Jurkat, Clone E6-1 (cell line): ENCODE results near the gene ME3. TPM values are rescaled to one million over a fixed set of nuclear protein-coding genes. Genes with fewer than 3 reads are reported as not detected.

Experiments
- DNase-seq: peaks from one replicate; pipeline ENCODE4 v3.0.0-alpha.2; 2011; ENCODE audit warnings: low read depth, low spot score
- H3K4me3 ChIP-seq: 2 replicates; pipeline ENCODE4 v1.5.1; 2011; ENCODE audit warnings: mild to moderate bottlenecking, low read length, control low read depth, moderate library complexity
- polyA plus RNA-seq: library from polyadenylated mRNA; unstranded; fragments of >200 nt; gene quantifications from one replicate; pipeline ENCODE4 v1.2.1, GENCODE V29; 2012; ENCODE audit warnings: missing spikeins; ENCODE audit not compliant: insufficient read length, insufficient read depth

The ME3 gene
- polyA plus RNA-seq, result not detected

DNA sequence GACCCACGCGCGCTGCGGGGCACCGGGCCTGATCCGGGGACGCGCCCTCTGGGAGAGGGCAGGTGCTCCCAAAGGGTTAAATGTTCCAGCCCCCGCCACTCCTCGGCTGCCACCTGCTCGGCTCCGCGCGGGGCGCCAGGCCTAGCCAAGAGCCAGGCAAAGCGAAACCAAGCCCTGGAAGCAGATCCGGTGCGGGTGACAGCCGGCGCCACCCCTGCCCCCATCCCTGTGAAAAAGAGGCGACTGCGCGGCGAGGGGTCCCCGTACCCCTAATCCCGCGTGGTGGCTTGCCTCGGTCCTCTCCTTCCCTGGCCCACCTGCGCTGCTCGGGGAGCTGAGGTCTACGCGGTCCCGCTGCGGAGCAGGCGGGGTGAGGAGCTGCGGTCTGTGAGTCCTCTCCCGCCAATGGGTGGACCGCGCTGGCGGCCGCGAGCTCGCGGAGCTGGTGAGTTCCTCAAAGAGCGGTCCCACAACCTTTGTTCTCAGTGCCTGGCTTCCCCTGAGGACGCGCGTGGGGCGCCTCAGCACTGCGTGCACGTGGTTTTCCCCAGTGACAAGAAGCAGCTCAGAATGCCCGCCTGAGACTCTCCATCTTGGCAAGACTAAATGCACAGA is at the start of gene ME3:
TSS of gene ME3 (minus strand) at position 610 of the 615 bp plus-strand sequence.
- no peak within 1 kb of the TSS for H3K4me3 ChIP-seq
- no peak for DNase-seq

DNA sequence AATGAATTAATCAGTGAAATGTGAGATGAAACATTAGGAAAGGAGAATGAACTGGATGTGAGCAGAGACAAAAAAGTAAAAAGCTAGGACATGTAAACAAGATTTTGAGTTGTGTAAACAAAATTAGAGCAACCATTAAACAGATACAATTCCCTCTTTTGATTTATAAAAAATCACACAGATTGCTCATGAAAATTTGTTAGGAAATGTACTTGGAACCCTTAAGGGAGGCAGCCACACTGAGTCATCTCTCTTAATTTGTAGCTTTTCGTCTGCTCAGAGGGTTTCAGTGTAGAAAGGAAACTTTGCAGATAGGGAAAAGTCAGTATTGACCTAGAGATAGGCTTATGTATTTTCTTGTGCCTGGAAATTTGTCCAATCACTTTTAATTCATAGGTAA is 49.6 kb upstream of the ME3 start:
- DNase-seq, result no peak
- no peak overlapping the region for H3K4me3 ChIP-seq

GRCh38 chr11:86720546-86720945 is 48.1 kb upstream of the ME3 start:
- no peak overlapping the region for H3K4me3 ChIP-seq

DNA sequence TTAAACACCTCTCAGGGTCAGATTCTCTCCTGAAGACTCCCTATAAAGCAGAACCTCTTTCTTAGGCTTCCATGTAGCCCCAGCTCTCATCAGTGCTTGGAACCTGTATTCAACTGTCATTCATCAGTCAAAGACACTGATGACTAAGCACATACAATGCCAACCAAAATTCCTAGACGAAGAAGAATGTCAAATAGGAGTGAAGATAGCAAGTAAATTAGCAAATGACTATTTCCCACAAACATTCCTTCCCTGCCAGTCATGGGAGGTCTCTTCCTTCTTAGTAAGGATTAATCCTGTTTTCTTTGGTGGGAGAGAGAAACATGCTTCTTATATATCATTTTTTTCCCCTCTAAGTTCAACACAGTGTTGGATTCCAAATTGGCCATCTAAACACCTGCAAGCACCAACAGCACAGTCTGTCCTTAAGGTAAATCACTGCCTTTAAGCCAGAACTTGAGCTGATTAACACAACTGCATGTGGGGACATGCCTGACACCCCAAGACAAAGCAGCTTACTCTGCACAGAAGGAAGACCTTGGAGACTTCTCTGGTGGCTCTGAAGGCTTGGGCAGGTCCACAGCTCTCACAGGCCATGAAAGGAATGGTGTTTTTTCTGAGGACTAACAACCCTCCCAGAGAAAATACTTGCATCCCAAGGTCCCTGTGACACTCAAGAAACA is 47.5 kb upstream of the ME3 start:
- H3K4me3 ChIP-seq, result no peak overlapping the region
- DNase-seq, result no peak

More at GRCh38 chr11:86720546-86720945, 48.1 kb upstream of the ME3 start:
- no peak for DNase-seq

DNA sequence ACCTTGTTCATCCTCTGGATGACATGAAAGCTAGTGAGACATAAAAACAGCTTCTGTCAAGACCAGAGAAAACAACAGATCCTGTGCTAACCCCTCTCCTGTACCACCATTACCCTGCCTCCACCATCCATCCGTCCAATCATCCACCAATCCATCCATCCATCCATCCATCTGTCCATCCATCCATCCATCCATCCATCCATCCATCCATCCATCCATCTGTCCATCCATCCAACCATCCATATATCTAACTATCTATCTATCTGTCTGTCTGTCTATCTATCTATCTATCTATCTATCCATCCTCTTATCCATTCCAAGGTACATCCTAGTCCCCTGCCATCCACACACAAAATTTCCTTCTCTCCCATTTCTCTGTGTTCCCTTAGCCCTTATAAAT is 46.6 kb upstream of the ME3 start:
- no peak overlapping the region for H3K4me3 ChIP-seq
- DNase-seq, result no peak

GRCh38 chr11:86718521-86718920 is 46.1 kb upstream of the ME3 start:
- no peak for DNase-seq
- no peak overlapping the region for H3K4me3 ChIP-seq

GRCh38 chr11:86717817-86718501 is 45.5 kb upstream of the ME3 start:
- H3K4me3 ChIP-seq, result no peak overlapping the region
- no peak for DNase-seq

DNA sequence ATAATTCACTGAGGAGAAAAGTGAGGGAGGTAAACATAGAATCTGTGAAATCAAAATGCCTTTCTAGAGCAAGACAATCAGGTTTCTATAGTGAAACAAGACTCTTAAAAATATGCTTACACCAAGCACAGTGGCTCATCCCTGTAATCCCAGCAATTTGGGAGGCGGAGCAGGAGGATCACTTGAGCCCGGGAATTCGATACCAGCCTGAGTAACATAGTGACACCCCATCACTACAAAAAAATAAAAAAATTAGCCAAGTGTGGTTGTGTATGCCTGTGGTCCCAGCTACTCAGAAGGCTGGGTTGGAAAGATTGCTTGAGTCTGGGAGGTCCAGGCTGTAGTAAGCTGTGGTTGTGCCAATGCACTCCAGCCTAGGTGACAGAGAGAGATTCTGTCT is 43.2 kb upstream of the ME3 start:
- no peak for DNase-seq
- no peak overlapping the region for H3K4me3 ChIP-seq

- DNase-seq, result no peak
- no peak overlapping the region for H3K4me3 ChIP-seq
Measured at GRCh38 chr11:86713552-86713951, 41.1 kb upstream of the ME3 start.

DNA sequence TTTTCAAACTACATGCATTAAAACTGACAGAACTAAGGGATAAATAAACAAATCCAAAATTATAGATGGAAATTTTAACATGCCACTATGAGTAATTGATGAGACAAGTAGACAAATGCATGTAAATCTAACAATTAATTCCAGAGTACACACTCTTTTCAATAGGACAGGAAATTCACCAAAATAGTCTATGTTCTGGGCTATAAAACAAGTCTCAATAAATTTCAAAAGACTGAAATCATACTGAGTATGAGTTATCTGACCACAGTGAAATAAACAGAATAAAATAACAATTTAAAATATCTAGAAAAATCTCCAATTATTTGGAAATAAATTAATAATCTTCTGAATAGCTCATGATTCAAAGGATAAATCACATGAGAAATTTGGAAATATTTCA is 38.5 kb upstream of the ME3 start:
- no peak for DNase-seq
- H3K4me3 ChIP-seq, result no peak overlapping the region

GRCh38 chr11:86708669-86709068 is 36.3 kb upstream of the ME3 start:
- no peak overlapping the region for H3K4me3 ChIP-seq
- no peak for DNase-seq

- no peak for DNase-seq
- H3K4me3 ChIP-seq, result no peak overlapping the region
Measured at GRCh38 chr11:86706338-86707131, 34.1 kb upstream of the ME3 start.

DNA sequence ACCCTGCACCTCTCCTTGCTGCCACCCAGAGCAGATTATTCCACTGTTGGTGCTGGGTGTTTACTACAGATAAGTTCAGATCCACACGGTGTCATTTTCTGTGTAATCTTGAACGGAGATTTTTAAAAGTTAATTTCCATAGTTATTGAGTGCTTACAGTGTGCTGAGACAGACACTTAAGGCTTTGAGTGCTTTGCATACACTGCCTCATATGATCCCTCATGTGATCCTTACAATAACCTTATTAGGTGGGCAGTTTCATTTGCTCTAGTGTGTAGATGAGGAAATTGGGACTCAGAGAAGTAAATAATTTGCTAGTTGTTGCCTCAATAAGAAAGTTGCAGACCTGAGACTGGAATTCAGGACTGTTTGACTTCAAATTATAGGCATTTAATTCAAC is 32.3 kb upstream of the ME3 start:
- H3K4me3 ChIP-seq, result no peak overlapping the region
- DNase-seq, result no peak

DNA sequence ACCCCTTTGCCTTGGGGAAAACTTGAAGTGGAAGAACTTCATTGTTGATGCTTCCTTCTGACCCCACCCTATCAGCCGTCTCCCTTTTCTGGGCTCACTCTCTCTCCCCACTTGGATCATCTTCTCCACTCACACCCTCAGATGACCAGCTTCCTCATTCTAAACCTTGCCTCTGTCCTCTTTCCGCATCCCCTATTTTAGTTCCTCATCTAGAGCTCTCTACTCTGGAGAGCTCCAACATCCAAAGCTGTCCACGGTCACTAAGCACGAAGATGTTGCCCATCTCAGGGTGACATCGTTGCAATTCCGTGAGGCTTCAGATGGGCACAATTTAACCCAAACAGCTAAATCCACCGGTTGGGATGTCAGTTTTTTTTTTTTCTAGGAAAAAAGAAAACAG is 31.6 kb upstream of the ME3 start:
- H3K4me3 ChIP-seq, result no peak overlapping the region
- no peak for DNase-seq

- H3K4me3 ChIP-seq, result no peak overlapping the region
- no peak for DNase-seq
Measured at GRCh38 chr11:86702220-86702983, 30.0 kb upstream of the ME3 start.

DNA sequence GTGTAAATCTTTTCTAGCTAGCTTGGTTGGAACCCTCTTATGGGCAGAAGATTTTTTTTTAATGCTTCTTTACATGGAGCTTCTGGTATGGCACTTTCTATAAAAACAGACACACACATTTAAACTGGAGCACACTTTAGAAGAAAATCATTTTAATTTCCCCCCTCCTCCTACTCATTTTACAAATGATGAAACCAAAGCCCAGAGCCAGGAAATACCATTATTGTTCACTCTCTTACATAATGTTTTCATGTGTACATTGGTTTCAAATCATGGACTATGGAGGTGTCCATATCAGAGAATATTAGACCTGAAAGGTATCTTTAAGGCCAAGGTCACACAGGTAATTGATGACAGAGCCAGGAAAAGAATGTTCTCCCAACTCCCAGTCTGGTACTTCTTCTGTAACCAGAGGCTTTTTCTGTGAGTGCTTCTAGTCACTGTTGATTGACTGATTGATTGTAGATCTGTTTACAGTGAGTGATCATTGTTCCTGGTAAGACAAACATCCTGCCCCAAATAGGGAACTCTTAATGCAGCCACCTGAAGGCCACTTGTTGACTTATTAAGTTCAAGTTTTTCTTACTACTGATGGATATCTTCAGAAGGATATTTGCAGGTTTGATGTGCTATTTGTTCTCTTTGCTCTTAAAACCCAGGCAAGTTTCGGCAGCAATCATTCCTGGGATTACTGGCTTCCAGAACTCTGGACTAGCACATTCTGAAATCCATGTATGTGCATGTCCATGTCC is 26.8 kb upstream of the ME3 start:
- H3K4me3 ChIP-seq, result no peak overlapping the region
- DNase-seq, result no peak

GRCh38 chr11:86698639-86699038 is 26.2 kb upstream of the ME3 start:
- DNase-seq, result no peak
- no peak overlapping the region for H3K4me3 ChIP-seq

DNA sequence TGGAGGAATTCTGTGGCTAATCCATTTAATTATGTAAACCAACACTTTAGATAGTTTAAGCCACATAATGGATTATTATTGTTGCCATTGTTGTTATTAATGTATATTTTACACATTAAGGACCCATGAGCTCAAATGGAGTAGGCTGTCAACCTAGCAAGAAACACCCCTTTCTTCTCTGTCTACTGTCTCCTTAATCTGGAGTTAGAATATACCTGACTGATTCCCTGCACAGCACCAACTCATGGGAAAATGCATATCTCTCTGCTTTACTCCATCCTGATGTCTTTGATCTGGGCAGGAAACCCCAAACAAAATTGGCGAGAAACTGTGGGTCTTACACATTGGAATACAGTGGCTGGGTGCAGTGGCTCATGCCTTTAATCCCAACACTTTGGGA is 24.0 kb upstream of the ME3 start:
- H3K4me3 ChIP-seq, result no peak overlapping the region
- no peak for DNase-seq
